IPS-NIHi7 (cell line): ENCODE measurements around the gene CBY1.
A peak's percentile ranks its signal among the peaks of the same experiment; 100 is the strongest.
"Not testable (repeated sequence)": the region's sequence is repeated elsewhere in the genome, so short reads cannot be mapped to it uniquely, and the experiment has no call there.

ENCODE experiments used
- DNase-seq: peaks from one replicate; pipeline ENCODE4 v3.0.0; 2012; ENCODE audit warnings: mixed read lengths; ENCODE audit errors: extremely low spot score

Gene CBY1

DNA sequence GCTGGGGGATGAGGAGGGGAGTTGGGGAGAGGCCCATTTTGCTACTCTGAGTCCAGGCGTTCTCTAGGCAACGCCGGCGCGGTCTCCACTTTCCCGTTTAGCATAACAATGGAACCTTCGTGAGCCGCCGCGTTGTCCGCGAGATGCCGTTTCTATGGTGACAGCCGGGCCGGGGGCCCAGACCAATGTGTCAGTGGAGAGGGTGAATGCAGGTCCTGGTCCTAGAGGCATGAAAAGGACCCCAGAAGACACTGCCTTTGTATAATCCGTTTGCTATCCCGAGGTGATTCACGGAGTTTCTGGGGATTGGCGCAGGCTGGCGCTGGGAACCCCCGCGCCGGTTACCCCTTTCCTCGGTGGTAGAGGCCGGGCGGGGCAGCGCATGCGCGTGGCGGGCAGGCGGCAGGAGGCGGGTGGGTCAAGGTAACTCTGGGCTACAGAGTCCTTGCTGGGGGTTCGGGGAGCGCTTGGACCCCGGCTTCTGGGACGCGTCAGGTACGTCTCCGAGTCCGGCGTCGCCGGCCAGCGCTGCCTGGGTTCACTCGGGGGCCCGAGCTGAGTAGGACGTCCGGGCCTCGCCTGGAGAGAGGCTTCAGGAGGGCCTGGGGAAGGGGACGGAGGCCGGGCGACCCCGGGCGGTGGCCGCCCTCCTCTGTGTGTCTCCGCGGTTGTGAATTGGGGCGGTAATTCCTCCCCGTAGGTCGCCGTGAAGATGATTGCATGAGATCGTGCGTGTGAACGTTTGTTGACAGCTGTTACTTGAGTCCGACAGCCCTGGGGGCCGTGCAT lies at the start of gene CBY1, which contains the start of gene FAM227A:
TSS of gene CBY1 (plus strand) at position 383 of the 789 bp plus-strand sequence. CDS start 11,417 bp downstream, outside the sequence.
TSS of gene FAM227A (minus strand) at position 137 of the 789 bp plus-strand sequence. CDS start 6,224 bp downstream, outside the sequence.
- DNase-seq: peak; percentile 99

DNA sequence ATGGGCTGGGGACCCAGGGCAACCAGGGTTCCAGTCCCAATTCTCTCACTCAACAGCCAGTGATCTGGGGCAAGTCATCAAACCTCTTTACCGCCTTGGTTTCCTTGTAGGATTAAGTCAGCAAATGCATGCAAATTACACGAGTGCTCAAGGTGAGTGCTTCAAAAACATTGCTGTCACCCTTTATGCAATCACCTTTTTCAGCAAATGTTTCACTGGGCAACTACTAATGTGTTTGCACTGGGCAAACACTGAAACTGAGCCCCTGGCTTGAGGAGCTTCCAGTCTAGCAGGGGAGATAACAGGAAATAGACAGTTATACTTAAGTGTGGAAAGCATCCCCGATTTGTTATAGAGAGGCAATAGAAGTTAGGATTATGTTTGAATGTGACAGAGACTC lies 48.8 kb upstream of the CBY1 start:
- DNase-seq: no peak

DNA sequence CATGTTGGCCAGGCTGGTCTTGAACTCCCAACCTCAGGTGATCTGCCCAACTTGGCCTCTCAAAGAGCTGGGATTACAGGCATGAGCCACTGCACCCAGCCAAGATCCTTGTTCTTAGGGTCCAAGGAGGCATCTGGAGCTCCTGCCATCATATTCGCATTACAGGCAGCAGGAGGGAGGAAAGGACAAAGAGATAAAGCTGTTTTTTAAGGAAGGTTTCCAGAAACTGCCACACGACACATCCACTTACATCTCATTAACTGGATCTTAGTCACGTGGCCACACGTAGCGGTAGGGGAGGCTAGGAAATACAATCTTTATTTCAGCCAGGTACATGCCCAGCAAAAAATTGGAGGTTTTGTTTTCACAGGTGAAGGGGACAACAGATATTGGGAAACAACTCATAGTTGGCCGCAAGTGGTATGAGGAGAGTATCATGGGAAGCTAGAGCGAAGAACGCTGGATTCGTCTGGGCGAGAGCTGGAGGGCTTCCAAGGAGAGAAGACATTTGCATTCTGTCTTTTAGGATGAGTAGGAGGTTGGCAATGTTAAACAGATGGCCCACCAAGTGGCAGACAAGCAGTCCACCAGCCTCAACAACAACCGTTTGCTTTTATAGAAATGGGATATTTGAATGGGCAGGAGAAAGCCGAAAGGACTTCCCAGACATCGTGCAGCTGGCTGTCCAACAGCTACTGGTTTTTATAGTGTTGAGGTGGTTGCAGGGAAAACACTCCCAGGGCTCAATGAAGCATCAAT lies 47.3 kb upstream of the CBY1 start:
- no peak for DNase-seq

DNA sequence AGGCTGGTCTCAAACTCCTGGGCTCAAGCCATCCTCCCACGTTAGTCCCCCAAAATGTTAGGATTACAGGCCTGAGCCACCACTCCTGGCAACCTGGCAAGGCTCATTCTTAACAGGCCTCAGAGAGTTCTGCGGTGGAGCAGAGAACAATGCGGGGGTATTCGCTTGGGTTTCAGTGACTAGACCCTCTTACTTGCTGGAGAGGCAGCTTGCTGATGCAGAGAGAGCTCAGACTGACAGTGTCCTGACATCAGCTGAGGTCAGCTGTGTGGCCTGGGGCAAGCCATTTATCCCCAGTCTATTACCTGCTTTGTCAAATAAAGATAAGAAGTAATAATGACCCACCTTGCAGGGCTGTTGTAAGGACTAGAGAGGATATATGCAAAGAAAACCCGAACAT lies 46.2 kb upstream of the CBY1 start:
- no peak for DNase-seq

DNA sequence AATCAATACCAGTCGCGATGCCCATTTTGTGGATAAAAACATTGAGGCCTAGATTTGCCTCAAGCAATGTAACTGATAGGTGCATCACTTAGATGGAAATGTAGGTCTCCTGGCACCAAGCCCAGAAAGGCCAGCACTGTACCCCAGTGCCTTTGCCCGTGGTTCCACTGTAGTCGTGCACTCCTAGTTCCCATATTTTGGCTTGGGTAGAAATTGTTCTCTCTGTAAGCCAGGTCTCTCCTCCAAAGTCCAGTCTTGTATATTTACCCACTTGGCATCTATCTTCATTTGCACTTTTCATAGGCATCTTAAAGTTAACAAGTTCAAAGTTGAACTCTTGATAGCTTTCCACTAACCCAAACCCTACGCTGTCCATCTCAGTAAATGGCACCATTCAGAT lies 44.9 kb upstream of the CBY1 start:
- no peak for DNase-seq

DNA sequence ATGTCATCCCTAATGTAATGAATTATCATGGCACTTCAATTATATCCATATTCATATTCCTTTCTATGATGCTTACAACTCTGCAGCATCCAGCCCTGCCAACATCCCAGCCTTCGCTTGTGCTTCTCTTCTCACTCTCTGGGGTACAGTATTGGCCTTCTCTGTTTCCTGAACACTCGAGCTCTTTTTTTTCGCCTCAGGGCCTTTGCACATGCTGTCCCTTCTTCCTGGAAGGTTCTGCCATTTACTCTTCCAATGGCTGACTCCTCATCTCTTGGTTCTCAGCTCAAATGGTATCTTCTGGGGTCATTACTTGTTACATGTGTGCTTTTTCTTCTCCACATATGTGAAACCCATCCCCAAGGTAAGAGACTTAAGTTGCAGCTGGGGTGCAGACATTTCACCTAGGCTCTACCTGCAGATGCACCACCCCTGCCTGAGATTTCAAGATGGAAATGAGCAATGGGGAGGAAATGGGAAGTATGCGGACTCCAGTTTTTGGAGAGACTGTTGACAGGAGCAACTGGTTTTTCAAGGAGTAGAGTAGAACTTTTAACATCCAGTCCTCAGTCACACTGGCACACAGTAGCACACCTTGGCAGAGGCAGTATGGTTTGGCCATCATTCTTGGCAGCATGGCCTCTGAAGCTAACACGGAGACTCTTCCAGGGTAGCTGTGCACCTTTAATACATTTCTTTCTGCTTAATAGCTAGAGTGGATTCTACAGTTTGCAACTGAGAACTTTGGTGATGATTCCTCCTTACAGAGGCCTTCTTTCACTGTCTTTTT lies 44.0 kb upstream of the CBY1 start:
- DNase-seq: no peak

DNA sequence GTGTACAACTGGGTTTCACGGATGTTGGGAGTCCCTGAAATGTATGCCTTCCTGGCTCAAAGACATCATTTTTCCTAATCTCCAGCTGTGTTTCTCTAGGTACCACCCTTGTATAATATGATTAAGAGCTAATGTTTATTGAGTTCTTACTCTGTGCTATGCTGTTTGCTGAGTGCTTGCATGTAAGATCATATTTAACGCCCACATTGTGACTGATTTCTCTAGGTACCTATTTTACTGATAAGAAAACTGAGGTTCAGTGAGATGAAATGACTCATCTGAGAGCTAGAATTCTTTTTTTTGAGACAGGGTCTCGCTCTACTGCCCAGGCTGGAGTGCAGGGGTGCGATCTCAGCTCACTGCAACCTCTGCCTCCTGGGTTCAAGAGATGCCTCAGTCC lies 42.9 kb upstream of the CBY1 start:
- no peak for DNase-seq

DNA sequence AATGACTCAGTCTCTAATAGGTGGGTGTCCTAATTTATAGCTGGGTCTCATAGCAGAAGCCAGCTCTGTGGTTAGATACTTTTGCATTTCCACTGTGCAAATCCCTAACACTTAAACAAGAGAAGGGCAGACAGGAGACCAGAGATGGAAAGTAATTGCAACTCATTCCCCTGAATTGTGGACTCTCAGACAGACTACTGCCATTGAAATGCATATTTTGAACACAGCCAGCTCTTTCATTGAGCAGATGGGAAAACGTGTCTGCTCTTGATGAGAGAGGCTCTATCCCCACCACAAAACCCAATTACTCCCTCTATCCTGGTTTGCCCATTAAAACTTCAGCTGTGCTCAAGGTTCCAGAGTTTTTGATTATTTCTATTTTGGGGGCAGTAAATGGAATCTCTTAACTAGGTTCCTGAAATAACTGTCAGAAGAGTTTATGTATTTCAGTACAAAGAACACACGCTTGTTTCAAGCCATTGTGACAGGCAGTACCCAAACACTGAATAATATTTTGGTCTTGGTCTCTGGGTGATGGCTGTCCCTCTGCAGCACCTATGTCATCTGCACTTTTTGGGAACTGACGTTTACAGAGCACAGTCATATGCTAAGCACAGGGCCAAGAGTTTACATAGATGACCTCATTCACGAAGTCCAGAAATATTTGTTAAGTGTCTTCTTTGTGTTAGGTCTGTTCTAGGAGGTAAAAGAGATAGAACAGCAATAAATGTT lies 41.9 kb upstream of the CBY1 start:
- DNase-seq: no peak

DNA sequence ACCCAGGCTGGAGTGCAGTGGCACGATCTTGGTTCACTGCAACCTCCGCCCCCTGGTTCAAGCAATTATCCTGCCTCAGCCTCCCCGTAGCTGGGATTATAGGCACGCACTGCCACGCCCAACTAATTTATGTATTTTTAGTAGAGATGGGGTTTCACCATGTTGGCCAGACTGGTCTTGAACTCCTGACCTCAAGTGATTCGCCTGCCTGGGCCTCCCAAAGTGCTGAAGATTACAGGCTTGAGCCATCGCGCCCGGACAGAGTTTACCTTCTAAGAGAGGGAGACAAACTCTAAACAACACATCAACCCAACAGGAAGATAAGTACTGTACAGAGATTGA lies 41.4 kb upstream of the CBY1 start:
- DNase-seq: not testable (repeated sequence)

DNA sequence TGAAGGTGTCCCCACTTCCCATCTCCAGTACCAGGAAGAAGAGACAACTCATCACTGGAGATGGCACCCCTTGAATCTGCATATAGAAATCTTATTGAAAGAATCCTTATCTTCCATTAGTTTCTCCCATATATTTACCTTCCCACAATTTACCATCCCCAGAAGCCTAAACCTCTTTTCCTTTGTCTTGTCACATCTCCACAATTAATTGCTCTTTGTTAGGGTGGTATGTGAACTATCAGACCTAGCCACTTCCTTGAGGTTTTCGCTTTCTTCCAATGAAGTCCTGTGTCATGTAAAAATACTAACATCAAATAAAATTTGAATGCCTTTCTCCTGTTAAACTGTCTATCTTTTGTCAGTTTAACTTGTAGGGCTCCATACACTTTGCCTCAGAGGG lies 38.2 kb upstream of the CBY1 start:
- no peak for DNase-seq

DNA sequence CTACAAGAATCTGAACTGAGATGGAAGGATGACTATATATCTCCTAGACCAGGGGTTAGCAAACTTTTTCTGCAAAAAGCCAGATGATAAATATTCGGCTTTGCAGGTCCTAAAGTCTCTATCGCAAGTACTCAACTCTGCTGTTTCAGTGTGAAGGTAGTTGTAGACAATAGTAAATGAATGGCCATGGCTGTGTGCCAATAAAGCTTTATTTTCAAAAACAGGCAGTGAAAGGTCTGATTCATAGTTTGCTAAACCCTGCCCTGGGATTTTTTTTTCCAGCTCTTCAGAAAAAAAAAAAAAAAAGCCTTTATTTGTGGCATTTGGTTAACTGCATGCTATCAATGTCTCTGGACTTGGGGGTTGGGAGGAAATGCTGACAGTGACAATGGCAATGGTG lies 37.8 kb upstream of the CBY1 start:
- no peak for DNase-seq

DNA sequence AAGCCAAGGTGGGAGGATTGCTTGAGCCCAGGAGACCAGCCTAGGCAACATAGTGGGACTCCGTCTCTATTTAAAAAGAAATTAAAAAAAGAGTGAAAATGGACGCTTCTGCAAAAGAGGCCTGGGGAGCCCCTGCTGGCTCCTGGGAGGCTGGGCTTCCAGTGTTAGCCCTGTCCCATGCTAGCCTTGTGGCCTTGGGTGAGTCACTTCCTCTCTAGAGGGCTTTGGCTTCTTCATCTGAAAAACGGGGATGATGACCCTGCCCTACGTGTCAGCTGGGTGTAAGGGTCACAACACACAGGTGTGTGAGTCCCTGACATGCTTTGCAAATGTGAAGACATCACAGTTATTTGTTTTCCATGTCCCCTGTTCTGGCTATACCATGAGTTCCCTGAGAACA lies 33.1 kb upstream of the CBY1 start:
- DNase-seq: no peak

DNA sequence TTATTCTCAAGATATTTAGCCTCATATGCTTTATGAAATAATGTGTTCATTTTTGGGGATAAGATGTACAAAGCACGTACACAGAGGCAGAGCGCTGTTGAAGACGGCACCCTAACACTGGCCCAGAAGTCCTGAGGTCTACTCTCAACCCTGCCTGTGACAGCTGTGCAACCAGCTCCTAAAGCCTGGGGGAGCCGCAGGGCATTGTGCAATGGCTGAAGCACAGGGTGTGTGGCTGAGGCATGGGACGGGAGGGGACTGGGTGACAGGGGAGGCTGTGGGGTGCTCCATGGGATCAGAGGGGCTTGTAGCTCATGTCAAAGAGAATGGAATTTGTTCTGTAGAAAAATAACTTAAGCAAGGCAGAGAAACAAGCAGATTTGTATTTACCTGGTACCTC lies 28.0 kb upstream of the CBY1 start:
- DNase-seq: no peak

DNA sequence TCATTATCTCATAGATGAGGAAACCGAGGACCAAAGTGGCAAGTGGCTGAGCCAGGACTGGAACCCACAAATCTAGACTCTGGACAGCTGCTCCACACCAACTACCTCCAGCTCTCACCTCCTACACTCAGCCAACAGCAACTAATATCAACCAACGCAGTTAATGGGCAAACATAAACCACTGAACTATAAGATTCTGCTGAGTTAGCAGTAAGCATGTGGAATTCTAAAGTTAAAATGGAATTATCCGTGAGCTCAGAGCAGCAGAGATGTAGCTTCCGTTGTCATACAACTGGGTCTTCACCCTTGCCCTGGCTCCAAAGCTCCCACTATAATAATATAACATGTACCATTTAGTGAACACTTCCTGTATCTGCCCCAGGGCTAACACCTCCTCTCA lies 27.3 kb upstream of the CBY1 start:
- no peak for DNase-seq

DNA sequence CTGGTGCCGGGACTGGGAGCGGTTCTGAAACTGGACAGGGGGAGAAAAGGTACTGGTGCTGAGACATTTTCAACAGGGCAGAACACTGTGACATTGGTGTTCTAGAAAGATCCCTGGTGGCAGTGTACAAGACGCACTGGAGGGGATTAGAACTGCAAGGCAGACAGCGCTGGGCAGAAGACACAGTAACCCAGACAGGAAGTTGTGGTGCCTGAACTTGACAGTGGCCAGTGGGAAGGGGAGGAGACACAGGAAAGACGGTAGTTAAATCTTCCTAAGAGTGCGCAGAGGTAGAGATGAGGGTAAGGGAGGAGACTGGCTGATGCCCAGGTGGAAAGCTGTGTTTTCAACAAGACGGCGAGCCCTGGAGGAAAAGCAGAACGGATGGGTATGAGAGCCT lies 24.7 kb upstream of the CBY1 start:
- DNase-seq: no peak

DNA sequence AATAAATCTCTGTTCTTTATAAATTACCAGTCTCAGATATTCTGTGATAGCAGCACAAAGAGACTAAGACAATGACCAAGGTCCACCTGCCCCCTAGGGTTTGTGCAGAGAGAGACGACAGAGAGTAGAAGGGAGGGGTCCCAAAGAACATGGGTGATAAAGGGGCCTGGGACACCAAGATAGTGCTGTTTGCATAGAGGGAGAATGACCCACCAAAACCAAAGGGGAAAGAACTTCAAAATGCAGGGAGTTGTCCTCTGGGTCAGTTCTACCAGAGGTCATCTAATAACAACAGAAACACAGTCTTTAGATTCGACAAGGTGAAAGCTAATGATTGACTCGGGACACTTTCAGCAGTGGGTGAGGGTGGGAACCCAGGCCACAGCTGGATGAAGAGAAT lies 23.9 kb upstream of the CBY1 start:
- DNase-seq: no peak

DNA sequence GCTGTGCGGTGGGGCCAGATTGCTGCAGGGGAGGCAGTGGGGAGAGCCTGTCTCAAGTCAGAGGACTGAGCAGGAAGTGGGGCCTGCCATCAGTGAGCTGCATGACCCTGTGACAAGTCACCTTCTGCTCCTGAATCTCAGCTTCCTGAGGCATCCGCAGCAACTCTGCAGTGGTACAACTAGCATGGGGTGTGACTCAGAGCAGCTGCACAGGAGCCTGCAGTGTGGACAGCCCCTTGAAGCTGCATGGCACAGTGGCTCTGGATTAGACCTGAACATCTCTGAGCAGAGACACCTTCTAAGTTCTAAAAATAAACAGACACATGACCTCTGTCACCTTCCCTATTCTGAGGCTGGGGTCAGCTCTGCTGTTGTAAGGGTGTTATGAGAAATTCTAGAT lies 18.2 kb upstream of the CBY1 start:
- DNase-seq: no peak

DNA sequence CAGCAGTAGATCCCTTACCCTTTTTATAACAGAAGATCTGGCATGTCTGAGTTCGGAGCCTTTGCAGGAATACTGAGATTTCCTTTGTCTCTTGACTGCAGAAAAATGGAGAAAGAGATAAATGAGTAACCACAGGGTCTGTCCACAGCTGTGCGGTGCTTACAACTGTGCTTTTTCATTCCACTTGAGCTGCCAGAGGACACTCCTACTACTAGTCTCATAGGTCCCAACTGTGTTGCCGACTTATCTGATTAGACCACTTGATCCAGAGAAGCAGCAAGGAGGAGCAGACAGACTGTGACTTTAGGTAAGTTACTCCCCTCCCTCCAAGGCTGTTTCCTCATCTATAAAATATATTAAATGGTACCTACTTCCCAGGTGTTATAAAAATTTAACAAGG lies 17.7 kb upstream of the CBY1 start:
- DNase-seq: no peak

DNA sequence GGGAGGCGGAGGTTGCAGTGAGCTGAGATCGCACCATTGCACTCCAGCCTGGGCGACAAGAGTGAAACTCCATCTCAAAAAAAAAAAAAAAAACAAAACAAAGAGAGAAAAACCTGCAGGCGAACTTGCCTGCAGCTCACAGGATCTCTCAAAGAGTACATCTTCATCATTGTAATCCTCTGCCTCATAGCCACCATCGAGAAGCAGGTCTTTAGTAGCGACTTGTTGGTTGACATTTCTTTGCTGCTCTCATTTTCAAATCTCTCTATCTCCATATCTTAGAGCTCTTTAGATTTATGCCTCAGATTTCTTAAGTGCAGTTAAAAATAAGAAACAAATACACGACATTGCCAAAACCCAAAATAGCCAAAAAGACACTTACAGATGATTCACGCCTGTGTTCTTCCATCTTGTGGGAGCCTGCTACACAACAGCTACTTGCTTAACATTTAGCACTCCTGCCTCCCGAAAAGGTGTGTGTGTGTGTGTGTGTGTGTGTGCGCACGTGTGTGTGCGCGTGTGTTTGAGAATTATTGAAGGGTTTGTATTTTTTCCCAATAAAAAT lies 14.9 kb upstream of the CBY1 start:
- DNase-seq: no peak

DNA sequence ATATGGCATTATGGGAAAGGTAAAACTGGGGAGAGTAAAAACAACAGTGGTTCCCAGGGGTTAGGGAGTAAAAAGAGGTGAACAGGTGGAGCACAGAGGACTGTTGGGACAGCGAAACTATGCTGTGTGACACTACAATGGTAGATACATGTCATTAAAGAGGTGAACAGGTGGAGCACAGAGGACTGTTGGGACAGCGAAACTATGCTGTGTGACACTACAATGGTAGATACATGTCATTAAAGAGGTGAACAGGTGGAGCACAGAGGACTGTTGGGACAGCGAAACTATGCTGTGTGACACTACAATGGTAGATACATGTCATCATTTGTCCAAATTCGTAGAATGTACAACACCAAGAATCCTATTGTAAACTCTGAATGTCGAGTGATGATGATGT lies 12.2 kb upstream of the CBY1 start:
- DNase-seq: not testable (repeated sequence)

DNA sequence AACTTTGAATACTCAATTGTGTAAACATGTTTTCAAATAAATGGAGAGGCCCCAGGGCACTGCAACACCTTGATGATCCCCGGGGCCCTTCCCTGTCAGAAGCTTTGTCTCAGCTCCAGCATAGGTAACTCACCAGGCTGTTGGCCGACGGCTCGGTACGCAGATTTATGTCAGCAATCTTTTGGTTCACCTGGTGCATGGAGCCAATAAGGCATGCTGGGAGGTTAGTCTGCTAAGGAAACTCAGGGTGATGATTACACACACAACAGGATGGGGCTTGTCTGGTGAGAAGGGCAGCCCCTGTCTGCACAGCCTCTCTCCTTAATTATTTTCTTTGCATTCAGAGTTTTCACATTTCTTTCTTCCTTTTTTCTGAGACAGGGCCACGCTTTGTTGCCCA lies 11.0 kb upstream of the CBY1 start:
- no peak for DNase-seq
